ENCODE results near the gene MYADM. TPM values are rescaled to one million over a fixed set of nuclear protein-coding genes. Genes with fewer than 3 reads are reported as not detected.

MYADM gene
- 10 to 100 TPM in 2 of 4 donors, 1 to 10 TPM in 2; 4.5 to 12.6 (median 8.8) TPM for total RNA-seq

DNA sequence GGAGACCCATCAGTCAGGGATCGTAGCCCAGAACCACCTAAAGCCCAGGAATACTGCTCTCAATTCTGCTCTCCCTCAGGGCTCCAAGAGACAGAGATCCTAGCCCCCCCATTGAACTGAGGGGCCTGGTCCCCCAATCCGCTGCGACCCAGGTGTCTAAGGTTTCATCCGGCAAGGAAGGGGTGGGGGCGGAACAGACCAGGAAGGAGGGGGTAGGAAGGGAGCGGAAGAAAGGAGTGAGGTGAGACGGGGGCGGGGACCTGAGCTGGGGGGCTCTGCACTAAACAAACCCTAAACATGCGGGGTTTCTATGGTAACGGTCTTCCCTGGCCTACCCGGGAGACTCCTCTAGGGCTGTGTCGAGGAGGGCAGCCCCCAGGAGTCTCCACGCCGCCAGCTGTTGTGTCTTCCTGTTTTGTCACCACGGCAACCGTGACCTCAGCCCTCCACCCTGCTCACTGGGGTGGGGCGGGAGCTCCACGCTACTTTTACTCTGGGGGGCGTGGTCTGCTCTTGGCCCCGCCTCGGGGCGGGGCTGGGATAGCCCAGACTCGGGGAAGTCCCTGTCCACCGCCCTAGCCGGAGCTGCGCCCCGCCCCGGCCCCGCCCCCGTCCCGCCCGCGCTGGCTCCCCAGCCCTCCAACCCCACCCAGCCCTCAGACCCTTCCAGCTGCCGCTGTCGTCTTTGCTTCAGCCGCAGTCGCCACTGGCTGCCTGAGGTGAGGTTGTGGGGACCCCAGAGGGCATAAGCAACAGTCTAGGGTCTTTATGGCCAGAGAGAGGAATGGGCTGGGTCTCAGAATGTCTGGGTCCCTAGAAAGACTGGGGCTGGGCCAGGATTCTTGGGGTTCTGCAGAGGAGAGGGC is at the start of gene MYADM:
TSS of gene MYADM (plus strand) at position 659 of the 866 bp plus-strand sequence. CDS start 5,647 bp downstream, outside the sequence.
- in situ Hi-C loops (cut with MboI; ENCODE audit: low sequenced_read_pairs in 4 of 4) = no loop called here
- Histone ChIP-seq H3K36me3 (no peaks in the 10 kb centered on the region), H3K9me3 (no peaks in the 10 kb centered on the region), H3K27me3 (peaks cover 6 to 34% (median 23%) of the 10 kb centered on the region in 3 donors), H3K4me1 (peaks cover 4 to 16% of the 10 kb centered on the region in 2 donors), H3K27ac (peak within 1 kb of the TSS; percentile 83 to 92 (median 86)), H3K4me3 (peak within 1 kb of the TSS; percentile 64 to 70 (median 67))
- DNase-seq = peak; percentile 87 to 93
- ATAC-seq = peak; percentile 68 to 79
- intact Hi-C loops (cut with DNase I; ENCODE audit: low total_unique reads) = loop anchor here (1.0 kb wide), 1 partner anchor 12 kb away; no protein-coding TSS in a partner anchor
- TF ChIP-seq POLR2A (IDR thresholded peaks at IDR 0.05) (peak; percentile 49 to 65), CTCF (IDR thresholded peaks at IDR 0.05 in 4 of 5, conservative IDR thresholded peaks at IDR 0.05 in 1 of 5) (no peak)

- no peak for ATAC-seq
- no peak for TF ChIP-seq CTCF (IDR thresholded peaks at IDR 0.05 in 4 of 5, conservative IDR thresholded peaks at IDR 0.05 in 1 of 5)
- no peak for TF ChIP-seq POLR2A (IDR thresholded peaks at IDR 0.05)
- Histone ChIP-seq H3K27me3 (no peaks in the 10 kb centered on the region), H3K27ac (no peak overlapping the region), H3K4me3 (no peak overlapping the region), H3K36me3 (no peaks in the 10 kb centered on the region), H3K4me1 (no peaks in the 10 kb centered on the region), H3K9me3 (no peaks in the 10 kb centered on the region)
- in situ Hi-C loops (cut with MboI; ENCODE audit: low sequenced_read_pairs in 4 of 4) = no loop called here
- intact Hi-C loops (cut with DNase I; ENCODE audit: low total_unique reads) = no loop called here
- no peak for DNase-seq
These were observed 48.9 kb upstream of the MYADM start for GRCh38 chr19:53818756-53819155.

DNA sequence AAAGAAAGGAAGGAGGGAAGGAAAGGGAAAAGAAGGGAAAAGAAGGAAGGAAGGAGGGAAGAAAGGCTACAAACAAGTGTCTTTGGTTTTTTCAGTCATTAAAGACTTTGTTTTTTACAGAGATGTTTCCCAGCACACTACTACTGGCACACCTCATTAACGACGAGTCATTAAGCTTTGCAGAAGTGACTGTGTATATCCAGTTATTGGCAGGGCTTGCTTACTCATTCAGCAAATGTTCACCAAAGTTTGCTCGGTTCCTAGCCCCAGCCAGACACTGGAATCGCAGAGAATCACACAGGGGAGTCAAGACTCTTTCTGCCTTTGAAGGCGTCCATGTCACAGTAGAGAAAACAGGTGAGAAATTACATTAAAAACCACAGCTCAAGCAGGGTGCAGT is 47.8 kb upstream of the MYADM start:
- H3K4me3 ChIP-seq = no peak overlapping the region
- H3K36me3 ChIP-seq = no peaks in the 10 kb centered on the region
- intact Hi-C loops (cut with DNase I; ENCODE audit: low total_unique reads) = no loop called here
- no peak for ATAC-seq
- DNase-seq = no peak
- H3K9me3 ChIP-seq = no peaks in the 10 kb centered on the region
- H3K4me1 ChIP-seq = no peaks in the 10 kb centered on the region
- TF ChIP-seq CTCF (IDR thresholded peaks at IDR 0.05 in 4 of 5, conservative IDR thresholded peaks at IDR 0.05 in 1 of 5) = no peak
- in situ Hi-C loops (cut with MboI; ENCODE audit: low sequenced_read_pairs in 4 of 4) = no loop called here
- H3K27ac ChIP-seq = no peak overlapping the region
- H3K27me3 ChIP-seq = no peaks in the 10 kb centered on the region

DNA sequence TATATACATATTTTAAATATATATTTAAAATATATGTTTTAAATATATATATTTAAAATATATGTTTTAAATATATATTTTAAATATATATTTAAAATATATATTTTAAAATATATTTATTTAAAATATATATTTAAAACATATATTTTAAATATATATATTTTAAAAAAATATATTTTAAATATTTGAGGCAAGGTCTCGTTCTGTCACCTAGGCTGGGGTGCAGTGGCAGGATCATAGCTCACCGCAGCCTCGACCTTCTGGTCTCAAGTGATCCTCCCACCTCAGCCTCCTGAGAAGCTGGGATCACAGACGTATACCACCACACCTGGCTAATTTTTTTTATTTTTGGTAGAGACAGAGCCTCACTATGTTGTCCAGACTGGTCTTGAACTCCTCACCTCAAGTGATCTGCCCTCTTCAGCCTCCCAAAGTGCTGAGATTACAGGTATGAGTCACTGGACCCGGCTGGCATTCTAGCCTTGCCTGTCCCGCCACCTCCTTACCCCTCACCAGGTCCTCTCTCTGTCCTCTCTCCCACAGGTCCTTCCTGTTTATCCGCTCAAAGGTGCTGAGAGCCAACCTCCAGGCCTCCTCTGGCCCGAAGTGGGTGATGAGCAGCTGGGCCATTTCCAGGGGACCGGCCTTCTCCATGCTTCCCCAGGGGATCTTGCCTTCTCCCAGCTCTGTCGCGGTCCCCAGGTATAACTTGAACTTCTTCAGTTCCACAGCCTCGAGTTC is 44.1 kb upstream of the MYADM start:
- H3K4me1 ChIP-seq = no peaks in the 10 kb centered on the region
- DNase-seq (no peak), ATAC-seq (no peak)
- no peaks in the 10 kb centered on the region for H3K27me3 ChIP-seq
- no peak overlapping the region for H3K27ac ChIP-seq
- H3K9me3 ChIP-seq = no peaks in the 10 kb centered on the region
- H3K36me3 ChIP-seq = no peaks in the 10 kb centered on the region
- in situ Hi-C loops (cut with MboI; ENCODE audit: low sequenced_read_pairs in 4 of 4) (no loop called here), intact Hi-C loops (cut with DNase I; ENCODE audit: low total_unique reads) (no loop called here)
- H3K4me3 ChIP-seq = no peak overlapping the region
- TF ChIP-seq CTCF (IDR thresholded peaks at IDR 0.05 in 4 of 5, conservative IDR thresholded peaks at IDR 0.05 in 1 of 5) = no peak
- TF ChIP-seq POLR2A (IDR thresholded peaks at IDR 0.05) = no peak
